HCT116 (cell line): ENCODE results near the gene CSAD. TPM values are rescaled to one million over a fixed set of nuclear protein-coding genes. Genes with fewer than 3 reads are reported as not detected.

Source experiments
- ATAC-seq: fragments of 200-7000 bp; cut with Tn5 transposase; 2 replicates; pipeline ENCODE4 v1.9.1; 2020; ENCODE audit warnings: mild to moderate bottlenecking, moderate library complexity
- BruUV-seq: library from RNA; stranded (reverse); fragments of 400-500 nt; replicated peaks from 2 replicates; lab custom pipeline; 2021; lab: Mats Ljungman, UMichigan
- CTCF ChIA-PET: fragments of 300-600 bp; sonication (Branson Sonifier 250); formaldehyde crosslinking; loops from one replicate; lab custom pipeline; 2021; ENCODE audit warnings: antibody characterized with exemption; lab: Charles Lee
- POLR2A ChIA-PET: fragments of 300-600, 350-600 bp; sonication (Branson Sonifier 250); formaldehyde crosslinking; loops from one replicate; lab custom pipeline; 2021; ENCODE audit warnings: antibody characterized with exemption; lab: Charles Lee
- RAD21 ChIA-PET, 2 experiments: fragments of 300-600 bp; sonication (Branson Sonifier 250); formaldehyde crosslinking; loops; one replicate each; lab custom pipeline; 2023; ENCODE audit warnings: low total read pairs in 2 of 2; ENCODE audit not compliant: uncharacterized antibody in 2 of 2, unreplicated experiment in 2 of 2, low non-redundant PET in 1 of 2; lab: Charles Lee
- DNase-seq: peaks from one replicate; pipeline ENCODE4 v3.0.0-alpha.2; 2010; ENCODE audit warnings: low read depth, low spot score
- H2AFZ ChIP-seq: fragments of 200-600 bp; shearing (Covaris generic), sonication (generic); 2 replicates; pipeline ENCODE4 v1.6.1; 2017; ENCODE audit warnings: low read depth, mixed run types, mixed read lengths, antibody characterized with exemption, low read length; ENCODE audit not compliant: poor library complexity, severe bottlenecking
- H3K27ac ChIP-seq: 2 replicates; pipeline ENCODE4 v1.5.1; 2012; ENCODE audit warnings: low read depth, low read length
- H3K27me3 ChIP-seq: fragments of 200-600 bp; sonication (generic); 2 replicates; pipeline ENCODE4 v1.6.1; 2016; ENCODE audit warnings: mixed run types, low read length, mixed read lengths; ENCODE audit not compliant: insufficient read depth
- H3K36me3 ChIP-seq, 2 experiments: fragments of 200-500 bp in 1 of 2; fragments of 200-600 bp in 1 of 2; sonication (Bioruptor generic) in 1 of 2; sonication (generic) in 1 of 2; 2 replicates each; pipeline versions ENCODE4 v1.5.1 to v1.6.1; 2014 to 2016; ENCODE audit warnings: low read length in 2 of 2, inconsistent platforms in 1 of 2, mixed read lengths in 1 of 2, mixed run types in 1 of 2; ENCODE audit not compliant: insufficient read depth in 2 of 2, control insufficient read depth in 1 of 2
- H3K4me1 ChIP-seq, 2 experiments: fragments of 200-600 bp in 1 of 2; sonication (generic) in 1 of 2; 2 replicates each; pipeline versions ENCODE4 v1.5.1 to v1.6.1; 2012 to 2017; ENCODE audit warnings: low read length in 2 of 2, inconsistent platforms in 1 of 2, mild to moderate bottlenecking in 1 of 2, mixed read lengths in 1 of 2, mixed run types in 1 of 2, moderate library complexity in 1 of 2; ENCODE audit not compliant: insufficient read depth in 2 of 2, control insufficient read depth in 1 of 2
- H3K4me2 ChIP-seq: fragments of 200-600 bp; sonication (generic); 2 replicates; pipeline ENCODE4 v1.6.1; 2017; ENCODE audit warnings: mixed run types, low read length, mixed read lengths
- H3K4me3 ChIP-seq, 2 experiments: fragments of 200-600 bp in 1 of 2; sonication (generic) in 1 of 2; replicated peaks in 1 of 2; 2 replicates each; pipeline ENCODE4 v1.5.1; 2011 to 2016; ENCODE audit warnings: low read length in 2 of 2, control low read depth in 1 of 2, low read depth in 1 of 2, mild to moderate bottlenecking in 1 of 2, mixed read lengths in 1 of 2, mixed run types in 1 of 2
- H3K79me2 ChIP-seq: fragments of 200-600 bp; sonication (generic); 2 replicates; pipeline ENCODE4 v1.6.1; 2017; ENCODE audit warnings: mild to moderate bottlenecking, mixed run types, low read length, moderate library complexity, mixed read lengths; ENCODE audit not compliant: insufficient read depth
- H3K9ac ChIP-seq: fragments of 200-600 bp; sonication (generic); 2 replicates; pipeline ENCODE4 v1.6.1; 2016; ENCODE audit warnings: low read length, mixed read lengths
- H3K9me2 ChIP-seq: fragments of 200-600 bp; sonication (generic), shearing (Covaris generic); 2 replicates; pipeline ENCODE4 v1.6.1; 2017; ENCODE audit warnings: mixed run types, mild to moderate bottlenecking, moderate library complexity; ENCODE audit not compliant: insufficient read depth
- H3K9me3 ChIP-seq, 2 experiments: fragments of 200-500 bp in 1 of 2; fragments of 200-600 bp in 1 of 2; sonication (Bioruptor generic) in 1 of 2; sonication (generic) in 1 of 2; 2 replicates each; pipeline ENCODE4 v1.6.1; 2014 to 2017; ENCODE audit warnings: low read length in 2 of 2, mixed read lengths in 2 of 2, inconsistent platforms in 1 of 2, low read depth in 1 of 2, mild to moderate bottlenecking in 1 of 2, mixed run types in 1 of 2, moderate library complexity in 1 of 2; ENCODE audit not compliant: control insufficient read depth in 1 of 2, insufficient read depth in 1 of 2
- H4K20me1 ChIP-seq: fragments of 200-600 bp; sonication (generic), shearing (Covaris generic); 2 replicates; pipeline ENCODE4 v1.6.1; 2017; ENCODE audit warnings: mixed run types, mild to moderate bottlenecking, moderate library complexity; ENCODE audit not compliant: insufficient read depth
- CBX3 ChIP-seq: IDR thresholded peaks from 2 replicates; pipeline ENCODE4 v1.6.1; 2012; ENCODE audit warnings: low read depth
- CEBPB ChIP-seq: IDR thresholded peaks from 2 replicates; pipeline ENCODE4 v1.6.1; 2012; ENCODE audit warnings: low read depth
- EGR1 ChIP-seq: IDR thresholded peaks from 2 replicates; pipeline ENCODE4 v1.6.1; 2012; ENCODE audit warnings: low read depth
- ELF1 ChIP-seq: IDR thresholded peaks from 2 replicates; pipeline ENCODE4 v1.6.1; 2012; ENCODE audit warnings: low read depth, borderline replicate concordance
- FOSL1 ChIP-seq: IDR thresholded peaks from 2 replicates; pipeline ENCODE4 v1.6.1; 2012; ENCODE audit warnings: low read depth
- JUND ChIP-seq: IDR thresholded peaks from 2 replicates; pipeline ENCODE4 v1.6.1; 2012
- RAD21 ChIP-seq: IDR thresholded peaks from 2 replicates; pipeline ENCODE4 v1.6.1; 2012; ENCODE audit warnings: low read depth, mild to moderate bottlenecking
- SIN3A ChIP-seq: IDR thresholded peaks from 2 replicates; pipeline ENCODE4 v1.6.1; 2012; ENCODE audit warnings: low read depth
- SP1 ChIP-seq: IDR thresholded peaks from 2 replicates; pipeline ENCODE4 v1.6.1; 2012; ENCODE audit warnings: low read depth
- TCF7L2 ChIP-seq: IDR thresholded peaks from 2 replicates; pipeline ENCODE4 v1.7.0; 2011; ENCODE audit warnings: borderline replicate concordance, inconsistent platforms; ENCODE audit not compliant: insufficient read depth, insufficient read length; ENCODE audit errors: extremely low read depth
- YY1 ChIP-seq: IDR thresholded peaks from 2 replicates; pipeline ENCODE4 v1.6.1; 2011; ENCODE audit warnings: low read length, low read depth, moderate library complexity, mild to moderate bottlenecking; ENCODE audit not compliant: insufficient replicate concordance; ENCODE audit errors: extremely low read depth
- ZFX ChIP-seq: fragments of 450-650 bp; IDR thresholded peaks from 2 replicates; pipeline ENCODE4 v1.6.1; 2017
- ZNF274 ChIP-seq: fragments of 200-500 bp; sonication (Bioruptor generic); IDR thresholded peaks from 2 replicates; pipeline ENCODE4 v1.6.1; 2014; ENCODE audit warnings: mild to moderate bottlenecking, low read depth, low read length, inconsistent platforms
- intact Hi-C: fragments of 100-400 bp; cut with micrococcal nuclease; formaldehyde crosslinking; loops from 2 replicates; pipeline ENCODE4 v1.10.0; 2022
- total RNA-seq: library from RNA; stranded (reverse); gene quantifications from one replicate; pipeline ENCODE4 v1.2.1, GENCODE V29; 2021; ENCODE audit not compliant: unreplicated experiment
- TF ChIP-seq, protein P1 (sequence below), 3 experiments: fragments of 200-600 bp in 1 of 3; sonication (generic) in 1 of 3; IDR thresholded peaks in 2 of 3; conservative IDR thresholded peaks in 1 of 3; 2 replicates each; pipeline ENCODE4 v1.5.1; 2012 to 2017; ENCODE audit warnings: low read depth in 2 of 3, low read length in 2 of 3, antibody characterized with exemption in 1 of 3, borderline replicate concordance in 1 of 3, control low read depth in 1 of 3, mild to moderate bottlenecking in 1 of 3, mixed read lengths in 1 of 3, mixed run types in 1 of 3, moderate library complexity in 1 of 3; ENCODE audit not compliant: insufficient read depth in 1 of 3
- TF ChIP-seq, protein P2 (sequence below): IDR thresholded peaks from 2 replicates; pipeline ENCODE4 v1.6.1; 2011; ENCODE audit warnings: mild to moderate bottlenecking, low read length, moderate library complexity; ENCODE audit not compliant: insufficient replicate concordance; ENCODE audit errors: extremely low read depth
- TF ChIP-seq, protein P3 (sequence below): IDR thresholded peaks from 2 replicates; pipeline ENCODE4 v1.6.1; 2012

The CSAD gene
- total RNA-seq, 1 experiment from 2014 or later, result 20.3 TPM

DNA sequence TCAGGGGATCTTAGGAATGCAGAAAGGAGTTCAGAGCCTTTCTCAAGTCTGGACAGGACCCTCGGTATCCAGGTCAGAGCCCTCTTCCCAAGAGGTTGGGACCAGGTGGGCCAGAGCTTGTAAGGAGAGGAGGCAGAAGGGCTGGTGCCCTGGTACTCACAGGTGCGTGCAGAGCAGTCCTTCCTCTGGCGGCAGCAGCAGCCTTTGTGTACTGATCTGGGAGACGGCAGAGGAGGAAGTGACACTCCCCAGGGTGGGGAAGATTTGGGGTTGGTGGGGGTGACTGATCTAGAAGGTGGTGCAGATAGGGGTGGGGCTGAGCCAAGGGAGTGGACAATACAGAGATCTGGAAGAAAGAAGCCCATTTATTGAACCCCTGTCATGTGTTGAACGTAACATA, 26.3 kb upstream of the CSAD start, which contains the start of gene ITGB7:
TSS of gene ITGB7 (minus strand) at position 210 of the 400 bp plus-strand sequence. CDS start 6,808 bp downstream, outside the sequence.
- CTCF ChIA-PET, result interaction anchor here (1.4 kb wide), 1 partner anchor 9 kb away, joined by 4 read pairs; no protein-coding TSS in a partner anchor
- Histone ChIP-seq H2AFZ (no peak within 1 kb of the TSS), H3K4me1 (peaks cover 7 to 13% of the 10 kb centered on the region in 2 experiments; a peak in 3 of 4 replicates), H3K4me3 (no peak within 1 kb of the TSS), H3K9me3 (no peaks in the 10 kb centered on the region), H3K9ac (no peak within 1 kb of the TSS), H3K4me2 (peak within 1 kb of the TSS; percentile 40), H4K20me1 (no peaks in the 10 kb centered on the region), H3K36me3 (peaks cover 2 to 11% of the 10 kb centered on the region in 2 experiments; a peak in 3 of 4 replicates), H3K9me2 (no peaks in the 10 kb centered on the region), H3K79me2 (no peaks in the 10 kb centered on the region), H3K27me3 (no peaks in the 10 kb centered on the region), H3K27ac (no peak within 1 kb of the TSS)
- BruUV-seq, result no TSS peak
- ATAC-seq (no peak), DNase-seq (no peak)
- no peak for TF ChIP-seq FOSL1
- no peak for TF ChIP-seq ELF1
- RAD21 ChIA-PET, result no interaction called here
- intact Hi-C loops, result no loop called here
- POLR2A ChIA-PET, result interaction anchor here (0.7 kb wide), 1 partner anchor 11 kb away, joined by 3 read pairs; no protein-coding TSS in a partner anchor

DNA sequence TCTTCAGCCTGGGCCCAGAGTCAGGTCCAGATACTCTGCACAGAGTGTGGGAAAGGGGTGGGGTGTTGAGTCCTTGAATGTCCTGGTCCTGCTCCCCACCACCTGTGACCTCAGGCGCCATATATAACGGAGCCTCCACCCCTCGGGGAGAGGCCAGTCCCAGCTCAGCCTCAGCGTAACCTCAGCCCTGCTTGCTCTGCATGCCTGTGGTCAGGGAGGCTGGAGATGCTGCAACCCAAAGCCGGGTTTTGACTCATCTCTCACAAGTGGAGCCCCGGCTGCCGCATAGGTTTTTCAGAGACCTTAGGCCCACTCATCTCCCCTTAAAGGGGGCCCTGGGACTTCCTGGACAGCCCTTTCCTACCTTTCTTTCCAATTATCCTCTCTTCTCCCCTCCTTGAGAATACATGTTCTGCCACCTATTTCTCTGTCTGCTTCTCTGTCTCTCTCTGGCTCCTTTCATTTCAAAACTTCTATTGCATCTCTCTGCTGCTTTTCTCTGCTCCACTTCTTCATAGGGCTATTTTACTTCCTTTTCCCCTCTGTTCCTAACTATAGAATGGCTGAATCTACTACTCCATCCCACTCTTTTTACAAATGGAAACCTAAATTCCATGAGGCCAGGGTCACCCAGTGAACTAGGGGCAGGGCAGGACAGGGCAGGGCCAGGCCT, 25.2 kb upstream of the CSAD start:
- no peaks in the 10 kb centered on the region for H3K36me3 ChIP-seq
- no peak for DNase-seq
- no peaks in the 10 kb centered on the region for H3K9me2 ChIP-seq
- peak overlapping the region; percentile 40 for H3K4me2 ChIP-seq
- CTCF ChIA-PET, result interaction anchor here (1.4 kb wide), 1 partner anchor 8 kb away, joined by 4 read pairs; no protein-coding TSS in a partner anchor
- peaks cover 7 to 13% of the 10 kb centered on the region in 2 experiments; a peak in 3 of 4 replicates for H3K4me1 ChIP-seq
- no peaks in the 10 kb centered on the region for H3K9me3 ChIP-seq
- H3K79me2 ChIP-seq, result no peaks in the 10 kb centered on the region
- POLR2A ChIA-PET, result no interaction called here
- RAD21 ChIA-PET, result no interaction called here
- H2AFZ ChIP-seq, result no peak overlapping the region
- H3K27me3 ChIP-seq, result no peaks in the 10 kb centered on the region
- no TSS peak for BruUV-seq
- H4K20me1 ChIP-seq, result no peaks in the 10 kb centered on the region
- peak; percentile 79 for ATAC-seq
- H3K9ac ChIP-seq, result no peak overlapping the region
- intact Hi-C loops, result no loop called here
- no peak overlapping the region for H3K4me3 ChIP-seq
- TF ChIP-seq, protein P1, sequence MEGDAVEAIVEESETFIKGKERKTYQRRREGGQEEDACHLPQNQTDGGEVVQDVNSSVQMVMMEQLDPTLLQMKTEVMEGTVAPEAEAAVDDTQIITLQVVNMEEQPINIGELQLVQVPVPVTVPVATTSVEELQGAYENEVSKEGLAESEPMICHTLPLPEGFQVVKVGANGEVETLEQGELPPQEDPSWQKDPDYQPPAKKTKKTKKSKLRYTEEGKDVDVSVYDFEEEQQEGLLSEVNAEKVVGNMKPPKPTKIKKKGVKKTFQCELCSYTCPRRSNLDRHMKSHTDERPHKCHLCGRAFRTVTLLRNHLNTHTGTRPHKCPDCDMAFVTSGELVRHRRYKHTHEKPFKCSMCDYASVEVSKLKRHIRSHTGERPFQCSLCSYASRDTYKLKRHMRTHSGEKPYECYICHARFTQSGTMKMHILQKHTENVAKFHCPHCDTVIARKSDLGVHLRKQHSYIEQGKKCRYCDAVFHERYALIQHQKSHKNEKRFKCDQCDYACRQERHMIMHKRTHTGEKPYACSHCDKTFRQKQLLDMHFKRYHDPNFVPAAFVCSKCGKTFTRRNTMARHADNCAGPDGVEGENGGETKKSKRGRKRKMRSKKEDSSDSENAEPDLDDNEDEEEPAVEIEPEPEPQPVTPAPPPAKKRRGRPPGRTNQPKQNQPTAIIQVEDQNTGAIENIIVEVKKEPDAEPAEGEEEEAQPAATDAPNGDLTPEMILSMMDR (IDR thresholded peaks at IDR 0.05 in 2 of 3, conservative IDR thresholded peaks at IDR 0.05 in 1 of 3; ENCODE audit: borderline replicate concordance in 1 of 3, insufficient read depth in 1 of 3, low read depth in 2 of 3, low read length in 2 of 3), result no peak
- TF ChIP-seq EGR1, result no peak
- no peak for TF ChIP-seq ELF1
- no peak for TF ChIP-seq CEBPB
- TF ChIP-seq ZNF274, result no peak
- no peak for TF ChIP-seq YY1
- TF ChIP-seq FOSL1, result no peak
- TF ChIP-seq, protein P2, sequence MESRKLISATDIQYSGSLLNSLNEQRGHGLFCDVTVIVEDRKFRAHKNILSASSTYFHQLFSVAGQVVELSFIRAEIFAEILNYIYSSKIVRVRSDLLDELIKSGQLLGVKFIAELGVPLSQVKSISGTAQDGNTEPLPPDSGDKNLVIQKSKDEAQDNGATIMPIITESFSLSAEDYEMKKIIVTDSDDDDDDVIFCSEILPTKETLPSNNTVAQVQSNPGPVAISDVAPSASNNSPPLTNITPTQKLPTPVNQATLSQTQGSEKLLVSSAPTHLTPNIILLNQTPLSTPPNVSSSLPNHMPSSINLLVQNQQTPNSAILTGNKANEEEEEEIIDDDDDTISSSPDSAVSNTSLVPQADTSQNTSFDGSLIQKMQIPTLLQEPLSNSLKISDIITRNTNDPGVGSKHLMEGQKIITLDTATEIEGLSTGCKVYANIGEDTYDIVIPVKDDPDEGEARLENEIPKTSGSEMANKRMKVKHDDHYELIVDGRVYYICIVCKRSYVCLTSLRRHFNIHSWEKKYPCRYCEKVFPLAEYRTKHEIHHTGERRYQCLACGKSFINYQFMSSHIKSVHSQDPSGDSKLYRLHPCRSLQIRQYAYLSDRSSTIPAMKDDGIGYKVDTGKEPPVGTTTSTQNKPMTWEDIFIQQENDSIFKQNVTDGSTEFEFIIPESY, result no peak
- no peak for TF ChIP-seq JUND
- no peak for TF ChIP-seq TCF7L2
- TF ChIP-seq SP1, result no peak
- no peak for TF ChIP-seq SIN3A
- TF ChIP-seq RAD21, result no peak
- no peak for TF ChIP-seq CBX3
- no peak for TF ChIP-seq ZFX
- TF ChIP-seq, protein P3, sequence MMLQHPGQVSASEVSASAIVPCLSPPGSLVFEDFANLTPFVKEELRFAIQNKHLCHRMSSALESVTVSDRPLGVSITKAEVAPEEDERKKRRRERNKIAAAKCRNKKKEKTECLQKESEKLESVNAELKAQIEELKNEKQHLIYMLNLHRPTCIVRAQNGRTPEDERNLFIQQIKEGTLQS, result no peak
- no peak overlapping the region for H3K27ac ChIP-seq
